Measurements from ENCODE around the gene OCIAD1.

The OCIAD1 gene

DNA sequence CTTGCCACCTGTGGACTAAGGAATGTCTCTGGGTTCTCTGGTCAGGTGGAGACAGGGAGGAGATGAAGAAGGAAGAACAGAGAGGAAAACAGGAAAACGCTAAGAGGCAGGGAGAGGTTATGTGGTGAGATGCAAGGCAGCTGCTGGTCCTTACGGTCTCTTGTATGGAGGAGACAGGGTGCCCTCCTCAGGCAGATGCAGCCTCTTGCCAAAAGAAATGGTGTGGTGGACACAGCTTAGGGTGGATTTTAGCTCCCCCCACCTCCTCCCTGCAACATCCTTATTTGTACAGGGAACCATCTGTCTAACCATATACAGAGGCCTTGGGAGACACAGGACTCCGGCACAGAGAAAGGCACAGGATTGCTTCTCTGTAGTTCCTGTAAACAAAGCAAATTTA lies 66.0 kb downstream of the OCIAD1 start:
- peak; percentile 60 for DNase-seq (ENCODE audit: low spot score)

DNA sequence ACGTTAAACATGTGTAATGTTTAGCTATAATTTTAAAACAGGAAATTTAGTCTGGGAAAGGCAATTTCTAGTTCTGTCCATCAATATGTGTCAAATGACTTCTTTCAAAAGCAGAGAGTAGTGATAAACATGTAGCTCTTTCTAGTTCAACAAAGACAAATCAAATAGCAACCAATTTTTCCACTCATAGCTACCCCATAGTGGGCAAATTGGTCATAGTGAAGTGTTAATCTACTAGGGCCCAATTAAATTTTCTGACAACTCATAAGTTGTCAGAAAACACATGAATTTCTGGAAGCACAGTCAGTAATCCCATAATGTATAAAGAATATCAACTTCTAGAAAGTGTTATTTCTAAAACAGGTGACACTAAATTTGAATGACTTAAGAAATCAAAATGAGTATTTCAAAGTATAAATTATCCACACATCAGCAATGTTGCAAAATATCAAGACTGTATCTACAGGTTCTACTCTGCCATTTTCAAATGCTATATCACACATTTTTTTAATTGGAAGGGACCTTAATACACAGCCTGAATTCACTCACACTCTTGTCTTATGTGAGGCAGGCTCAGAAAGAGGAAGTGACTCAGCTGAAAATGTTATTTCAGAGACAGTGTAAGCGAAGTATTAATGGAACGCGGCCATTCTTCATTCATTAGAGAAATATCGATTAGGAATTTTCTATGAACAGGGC lies 68.0 kb downstream of the OCIAD1 start:
- peak; percentile 15 for DNase-seq (ENCODE audit: low spot score)

DNA sequence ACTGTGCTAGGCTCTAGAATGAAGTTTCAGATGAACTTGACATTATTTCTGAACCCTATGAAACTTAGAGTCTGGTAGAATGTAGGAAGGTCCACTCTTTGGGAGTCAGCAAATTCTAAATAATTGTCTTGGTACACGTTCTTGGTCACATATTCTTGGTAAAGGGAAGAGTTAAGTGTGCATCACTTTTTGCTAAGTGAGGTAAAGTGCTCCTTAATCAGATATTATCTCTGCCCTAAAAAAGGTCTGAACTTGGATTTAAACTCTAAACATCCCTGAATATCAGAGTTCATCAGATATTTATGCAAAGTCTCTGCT lies 68.5 kb downstream of the OCIAD1 start:
- DNase-seq (ENCODE audit: low spot score), result no peak

DNA sequence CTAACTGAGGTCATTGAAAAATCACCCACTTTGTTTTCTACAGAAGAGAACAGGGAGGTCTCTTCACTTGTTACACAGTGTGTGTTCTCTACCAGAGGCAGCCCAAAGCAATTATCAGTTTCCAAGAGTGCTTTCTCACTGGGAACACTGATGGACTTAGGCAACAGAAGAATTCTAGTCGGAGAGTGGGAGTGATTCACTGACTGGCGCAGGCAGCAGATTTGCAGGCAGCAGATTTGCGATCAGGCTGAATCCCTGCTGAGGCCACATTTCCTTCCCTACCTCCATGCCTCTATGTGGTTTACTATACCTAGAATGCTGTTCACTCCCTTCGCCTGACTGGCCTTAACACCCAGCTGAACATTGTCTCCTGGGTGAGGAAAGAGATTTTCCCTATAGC lies 69.1 kb downstream of the OCIAD1 start:
- peak; percentile 39 for DNase-seq (ENCODE audit: low spot score)

DNA sequence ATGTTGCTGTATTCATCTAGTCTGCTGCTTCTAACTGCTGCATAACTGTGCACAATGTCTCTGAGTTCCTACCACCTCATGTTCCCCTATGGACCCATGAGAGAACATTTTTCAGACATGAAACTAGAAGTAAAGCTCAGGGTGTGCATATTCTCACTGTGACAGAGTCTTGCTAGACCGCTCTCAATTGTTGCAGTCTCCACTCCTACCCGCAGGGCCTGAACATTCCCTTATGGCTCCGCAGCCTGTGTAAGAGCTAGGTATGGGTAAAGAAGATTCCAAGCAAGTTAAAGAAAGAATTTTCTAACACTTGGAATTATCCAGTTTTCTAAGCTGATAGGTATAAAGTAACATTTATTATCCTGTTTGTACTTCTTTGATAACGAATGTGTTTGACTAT lies 70.3 kb downstream of the OCIAD1 start:
- no peak for DNase-seq (ENCODE audit: low spot score)

DNA sequence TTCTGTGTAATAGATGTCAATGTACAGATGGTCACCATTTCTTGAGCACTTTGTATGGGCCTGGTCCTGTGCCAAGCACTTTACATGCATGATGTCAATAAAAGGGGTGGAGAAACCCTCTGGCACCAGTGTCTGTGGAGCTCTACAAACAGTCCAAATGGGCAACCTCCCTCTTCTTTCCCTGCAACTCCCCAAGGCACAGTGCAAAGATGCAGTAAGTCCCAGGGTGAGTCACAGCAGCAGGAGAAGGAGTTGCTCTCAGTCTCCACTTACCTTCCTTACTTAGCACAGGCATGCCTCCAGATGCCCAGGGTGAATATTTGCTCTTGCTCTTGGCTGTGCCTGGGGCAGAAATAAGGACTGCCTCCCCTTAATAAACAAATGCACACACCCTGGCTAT lies 71.4 kb downstream of the OCIAD1 start:
- no peak for DNase-seq (ENCODE audit: low spot score)

DNA sequence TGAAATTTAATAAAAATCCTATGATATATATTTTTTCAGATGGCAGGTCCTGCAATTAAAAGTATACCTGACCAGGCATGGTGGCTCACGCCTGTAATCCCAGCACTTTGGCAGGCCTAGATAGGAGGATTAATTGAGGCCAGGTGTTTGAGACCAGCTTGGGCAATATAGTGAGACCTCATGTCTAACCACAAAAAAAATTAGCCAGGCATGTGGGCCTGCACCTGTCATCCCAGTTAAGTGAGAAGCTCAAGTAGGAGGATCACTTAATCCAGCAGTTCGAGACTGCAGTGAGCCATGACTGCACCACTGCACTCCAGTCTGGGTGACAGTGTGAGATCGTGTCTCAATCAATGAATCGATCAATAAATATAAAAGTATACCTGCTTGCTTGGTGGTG lies 73.2 kb downstream of the OCIAD1 start:
- no peak for DNase-seq (ENCODE audit: low spot score)

DNA sequence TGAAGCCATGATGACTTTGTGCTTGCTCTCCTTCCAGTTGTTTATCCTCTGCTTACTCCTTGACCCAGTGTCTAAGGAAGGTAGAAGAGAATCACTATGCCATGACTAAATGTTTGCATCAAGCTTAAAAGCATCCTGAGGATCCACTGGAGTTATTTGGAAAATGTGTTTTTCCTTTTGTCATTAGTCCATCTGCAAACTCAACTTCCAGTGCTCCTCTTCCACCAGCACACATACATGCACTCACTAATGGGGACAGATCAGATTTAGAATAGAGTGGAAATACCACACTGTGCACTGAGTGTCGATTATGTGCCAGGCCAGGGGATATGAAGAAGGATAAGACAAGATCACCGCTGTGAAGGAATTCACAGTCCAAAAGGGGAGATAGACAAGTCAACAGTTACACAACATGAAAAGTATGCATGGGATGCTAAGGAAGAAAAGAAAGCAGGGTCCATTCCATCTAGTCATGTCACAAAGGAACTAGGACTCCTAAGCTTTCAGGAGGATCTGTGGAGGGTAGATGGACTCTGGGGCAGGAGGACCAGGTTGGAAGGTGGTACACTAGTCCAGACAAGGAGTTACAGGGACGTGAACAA lies 73.8 kb downstream of the OCIAD1 start:
- DNase-seq (ENCODE audit: low spot score), result no peak

DNA sequence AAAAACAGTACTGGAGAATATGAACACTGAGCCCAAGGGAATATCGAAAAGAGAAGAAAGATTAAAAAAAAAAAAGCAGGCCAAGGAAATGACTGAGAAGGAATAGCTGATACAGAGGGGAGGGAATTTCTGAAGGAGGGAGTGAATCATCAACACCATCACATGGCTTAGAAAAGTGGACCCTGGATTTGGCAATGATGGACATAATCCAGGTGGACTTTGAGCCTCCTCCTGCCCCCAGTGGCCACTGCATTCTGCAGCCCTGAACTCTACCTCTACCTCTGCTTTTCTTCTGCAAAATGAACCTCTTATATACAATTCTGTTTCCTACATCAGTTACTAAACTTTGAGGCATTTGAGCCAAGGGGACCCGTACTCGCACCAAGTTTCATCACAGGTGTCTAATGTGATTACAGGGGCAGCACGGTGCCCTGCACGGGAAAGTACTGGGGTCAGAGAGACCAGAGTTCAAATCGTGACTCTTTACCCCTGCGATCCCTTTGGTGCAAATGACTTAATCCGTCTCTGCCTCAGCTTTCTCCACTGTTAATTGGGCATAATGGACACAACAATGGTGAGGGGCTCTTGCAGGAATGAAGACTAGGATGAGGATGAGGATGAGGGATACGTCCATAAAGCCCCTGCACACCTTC lies 74.6 kb downstream of the OCIAD1 start:
- no peak for DNase-seq (ENCODE audit: low spot score)

DNA sequence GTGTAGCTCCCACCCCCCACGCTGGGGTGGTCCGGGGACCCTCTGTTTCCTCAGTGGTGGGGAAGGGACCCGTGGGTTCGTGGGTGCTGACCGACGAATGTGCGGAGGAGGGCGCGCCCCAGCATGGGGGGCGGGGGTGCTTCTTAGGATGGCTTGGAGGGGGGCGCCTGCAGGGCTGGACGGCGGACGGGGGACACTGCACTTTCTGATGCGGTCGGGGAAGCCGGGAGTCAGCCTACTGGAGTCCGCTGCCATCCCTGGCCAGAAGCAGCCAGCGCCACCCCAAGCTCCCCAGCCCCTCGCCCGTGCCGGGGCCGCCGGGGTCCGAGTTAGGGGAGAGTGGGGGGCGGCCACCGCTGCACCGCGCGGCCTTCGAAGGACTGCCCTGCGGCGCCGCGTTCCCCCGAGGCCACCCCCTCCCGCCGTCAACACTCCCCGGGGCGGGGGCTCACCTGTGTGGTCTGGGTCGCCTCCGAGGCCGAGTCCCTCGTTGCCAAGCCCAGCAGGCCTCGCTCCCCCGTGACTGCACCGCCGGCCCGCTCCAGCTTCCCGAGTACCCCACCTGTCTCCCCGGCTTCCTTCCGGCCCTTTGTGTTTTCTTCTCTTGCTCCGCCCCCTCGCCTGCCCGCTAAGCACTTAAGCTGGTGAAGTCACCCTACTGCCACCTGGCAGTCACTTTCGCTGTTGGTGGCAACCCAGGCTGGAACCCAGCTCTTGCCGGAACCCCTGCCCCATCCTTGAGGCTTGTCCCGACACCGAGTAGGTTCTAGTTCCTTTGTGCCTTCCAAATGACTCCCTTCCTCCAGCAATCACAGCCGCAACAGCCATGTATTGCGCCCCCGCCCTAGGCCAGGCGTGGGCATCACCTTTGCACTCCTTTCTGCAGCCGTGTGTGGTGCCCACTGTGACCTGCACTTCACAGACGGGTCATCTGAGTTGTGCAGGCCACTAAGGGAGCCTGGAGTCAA lies 75.6 kb downstream of the OCIAD1 start, which contains the start of gene OCIAD2:
OCIAD2 (minus strand) TSS at position 569 of the 968 bp plus-strand sequence. CDS start 2,225 bp downstream, outside the sequence.
- DNase-seq (ENCODE audit: low spot score), result no peak

DNA sequence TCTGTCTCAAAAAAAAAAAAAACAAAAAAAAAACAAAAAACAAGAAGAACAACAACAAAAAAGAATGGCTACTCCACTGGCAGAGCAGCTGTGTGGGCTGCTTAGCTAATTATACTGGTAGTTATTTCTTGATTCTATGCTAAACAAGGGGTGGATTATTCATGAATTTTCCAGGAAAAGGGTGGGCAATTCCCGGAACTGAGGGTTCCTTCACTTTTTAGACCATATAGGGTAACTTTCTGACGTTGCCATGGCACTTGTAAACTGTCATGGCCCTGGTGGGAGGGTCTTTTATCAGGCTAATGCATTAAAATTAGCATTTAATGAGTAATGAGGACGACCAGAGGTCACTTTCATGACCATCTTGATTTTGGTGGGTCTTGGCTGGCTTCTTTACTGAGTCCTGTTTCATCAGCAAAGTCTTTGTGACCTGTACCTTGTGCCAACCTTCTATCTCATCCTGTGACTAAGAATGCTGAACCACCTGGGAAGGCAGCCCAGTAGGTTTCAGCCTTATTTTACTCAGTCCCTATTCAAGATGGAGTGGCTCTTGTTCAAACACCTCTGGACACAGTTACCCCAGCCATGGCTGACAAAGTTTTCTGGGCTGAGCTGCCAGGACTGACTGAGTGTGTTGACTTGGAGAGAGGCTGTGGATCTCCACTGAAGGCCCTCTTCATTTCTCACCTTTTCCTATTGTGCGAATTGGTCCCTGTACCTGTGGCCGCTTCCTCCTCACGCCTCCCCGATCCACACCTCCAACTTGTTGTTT lies 77.0 kb downstream of the OCIAD1 start:
- DNase-seq (ENCODE audit: low spot score), result no peak

DNA sequence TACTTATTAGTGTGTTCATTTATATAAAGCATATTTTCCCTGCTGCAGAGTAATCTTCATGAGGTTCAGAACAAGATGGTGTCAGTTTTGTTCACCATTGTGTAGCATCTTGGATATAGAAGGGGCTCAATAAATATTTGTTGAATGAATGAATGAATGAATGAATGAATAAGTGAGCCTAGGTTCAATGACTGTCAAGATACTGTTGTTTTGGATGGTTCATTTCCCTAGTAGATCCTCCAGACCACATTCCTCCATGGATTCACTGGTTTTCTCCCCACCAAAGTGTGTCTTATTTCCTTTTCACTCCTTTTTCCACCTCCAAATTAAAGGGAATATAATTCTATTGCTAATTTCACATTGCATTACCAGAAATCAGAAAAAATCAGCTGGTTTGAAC lies 77.8 kb downstream of the OCIAD1 start:
- no peak for DNase-seq (ENCODE audit: low spot score)

DNA sequence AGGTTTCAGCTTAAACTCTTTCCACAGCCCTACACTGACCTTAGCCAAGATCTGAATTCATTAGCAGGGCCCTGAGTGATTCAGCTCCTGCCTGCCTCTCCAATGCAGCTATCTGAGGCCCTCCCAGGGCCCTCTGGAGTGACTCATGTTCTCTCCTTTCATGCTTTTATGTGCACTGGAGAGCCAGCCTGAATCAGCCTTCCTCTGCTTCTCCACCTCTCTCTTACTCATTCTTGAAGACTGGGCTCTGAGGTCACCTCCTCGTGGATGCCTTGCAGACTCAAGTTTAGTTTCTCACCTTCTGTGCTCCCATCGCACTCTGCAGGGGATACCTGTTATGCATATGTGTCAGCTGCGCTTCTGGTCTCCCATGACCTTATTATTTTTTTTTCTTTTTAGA lies 78.8 kb downstream of the OCIAD1 start:
- no peak for DNase-seq (ENCODE audit: low spot score)

DNA sequence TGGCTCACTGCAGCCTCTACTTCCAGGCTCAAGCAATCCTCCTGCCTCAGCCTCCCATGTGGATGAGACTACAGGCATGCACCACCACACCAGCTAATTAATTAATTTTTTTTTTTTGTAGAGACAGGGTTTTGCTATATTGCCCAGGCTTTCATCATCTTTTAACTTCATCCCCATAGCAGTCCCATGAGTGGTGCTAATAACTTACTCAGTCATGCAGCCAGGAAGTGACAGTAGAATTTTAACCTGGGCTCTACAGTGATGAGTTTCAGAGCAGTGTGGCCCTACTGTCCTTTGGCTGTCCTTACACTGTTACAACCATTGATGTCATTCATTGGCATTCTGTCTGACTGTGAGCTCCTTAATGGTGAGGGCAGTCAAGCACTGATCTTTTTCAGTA lies 79.6 kb downstream of the OCIAD1 start:
- DNase-seq (ENCODE audit: low spot score), result no peak

All from pons (tissue), 1 donor.